Endodermal cell (in vitro differentiated cells): ENCODE data around the gene ZNHIT2. TPM values are rescaled to one million over a fixed set of nuclear protein-coding genes. Genes with fewer than 3 reads are reported as not detected.

ENCODE experiments used
- DNase-seq: peaks from one replicate; pipeline ENCODE4 v3.0.0-alpha.2; 2017
- H3K27ac ChIP-seq: 2 replicates; pipeline ENCODE4 v1.5.1; 2013; ENCODE audit warnings: mild to moderate bottlenecking, low read depth, low read length, moderate library complexity
- H3K27me3 ChIP-seq: 2 replicates; pipeline ENCODE4 v1.6.1; 2013; ENCODE audit warnings: mild to moderate bottlenecking, low read length, moderate library complexity; ENCODE audit not compliant: insufficient read depth, control insufficient read depth, poor library complexity, severe bottlenecking
- H3K36me3 ChIP-seq: 2 replicates; pipeline ENCODE4 v1.7.0; 2013; ENCODE audit warnings: mild to moderate bottlenecking, low read length, moderate library complexity; ENCODE audit not compliant: control insufficient read depth, insufficient read depth
- H3K4me1 ChIP-seq: one replicate; pipeline ENCODE4 v1.7.0; 2013; ENCODE audit warnings: low read length; ENCODE audit not compliant: control insufficient read depth, insufficient read depth
- H3K4me3 ChIP-seq: 2 replicates; pipeline ENCODE4 v1.5.1; 2013; ENCODE audit warnings: mild to moderate bottlenecking, low read length, moderate library complexity
- H3K9ac ChIP-seq: 2 replicates; pipeline ENCODE4 v1.6.1; 2013; ENCODE audit warnings: mild to moderate bottlenecking, low read length, moderate library complexity; ENCODE audit not compliant: poor library complexity, severe bottlenecking; ENCODE audit errors: extremely low read depth
- H3K9me3 ChIP-seq: 2 replicates; pipeline ENCODE4 v1.6.1; 2013; ENCODE audit warnings: mild to moderate bottlenecking, low read length, moderate library complexity; ENCODE audit not compliant: control insufficient read depth
- H3K27ac Mint-ChIP-seq: 2 replicates; pipeline ENCODE4 v1.8.0; 2020; ENCODE audit warnings: mixed read lengths
- H3K27me3 Mint-ChIP-seq: 2 replicates; pipeline ENCODE4 v1.8.0; 2021; ENCODE audit warnings: mild to moderate bottlenecking, mixed read lengths; ENCODE audit not compliant: insufficient read depth
- H3K36me3 Mint-ChIP-seq: 2 replicates; pipeline ENCODE4 v1.8.0; 2020; ENCODE audit warnings: low read depth, mixed read lengths
- H3K4me1 Mint-ChIP-seq: 2 replicates; pipeline ENCODE4 v1.8.0; 2020; ENCODE audit warnings: mixed read lengths
- H3K4me3 Mint-ChIP-seq: 2 replicates; pipeline ENCODE4 v1.8.0; 2020; ENCODE audit warnings: mild to moderate bottlenecking, moderate library complexity, mixed read lengths
- H3K9me3 Mint-ChIP-seq: 2 replicates; pipeline ENCODE4 v1.8.0; 2020; ENCODE audit warnings: mild to moderate bottlenecking, mixed read lengths
- WGBS, 2 experiments: methylation state at CpG; one replicate each; pipeline versions ENCODE4 v1.1.5 to v1.1.7; 2013; ENCODE audit warnings: missing lambda C conversion rate in 2 of 2, mixed read lengths in 1 of 2; ENCODE audit not compliant: insufficient coverage in 1 of 2, insufficient read length in 1 of 2; 5-methylcytosine and 5-hydroxymethylcytosine counted together
- total RNA-seq, 2 donors: library from RNA; stranded (reverse); fragmentation: NEBNext Ultra II Directional in 1 of 2; extraction: Animal tissue kit (Norgen Biotek cat#: 25700) in 1 of 2; gene quantifications; 2 replicates in 1 of 2; 3 replicates in 1 of 2; pipeline ENCODE4 v1.2.1, GENCODE V29; 2021
- TF ChIP-seq, protein P1 (sequence below): fragments of 200-600 bp; sonication (generic); conservative IDR thresholded peaks from 2 replicates; pipeline ENCODE4 v1.5.0; 2021; ENCODE audit warnings: antibody characterized with exemption, mild to moderate bottlenecking

The ZNHIT2 gene
- total RNA-seq, 2 donors from 2014 or later, result 11.0 to 11.8 TPM

DNA sequence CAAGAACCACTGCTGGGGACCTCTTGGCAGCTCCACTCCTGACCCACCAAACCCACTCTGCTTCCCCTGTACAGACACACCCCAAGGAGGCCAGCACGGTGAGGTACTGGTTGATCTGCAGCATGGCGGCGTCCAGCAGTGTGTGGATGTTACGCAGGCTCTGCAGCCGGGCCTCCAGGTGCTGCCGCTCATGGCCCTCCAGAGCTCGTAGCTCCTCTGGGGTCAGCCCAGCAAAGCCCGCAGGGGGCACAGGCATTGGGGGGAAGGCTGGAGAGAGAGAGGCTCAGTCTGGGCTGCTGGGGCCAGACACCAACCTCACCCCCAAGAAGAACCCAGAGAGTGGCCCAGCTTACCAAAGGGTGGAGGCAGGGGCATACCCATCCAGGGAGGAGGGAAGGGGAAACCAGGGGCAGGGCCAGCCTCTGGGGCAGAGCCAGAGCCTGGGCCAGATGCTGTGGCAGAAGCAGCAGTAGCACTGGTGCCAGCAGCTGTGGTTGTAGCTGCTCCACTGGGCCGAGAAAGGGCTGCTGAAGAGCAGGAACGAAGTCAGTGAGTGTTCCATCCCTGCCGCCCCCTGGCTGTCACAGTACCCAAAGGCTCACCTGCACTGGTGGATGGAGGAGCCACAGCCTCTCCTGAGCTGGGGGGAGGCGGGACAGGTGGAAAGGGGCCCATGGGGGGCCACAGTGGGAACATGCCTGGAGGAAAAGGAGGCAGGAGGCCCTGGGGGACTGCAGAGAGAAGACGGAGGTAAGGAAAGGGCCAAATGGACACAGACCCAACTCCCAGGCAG is 12.3 kb upstream of the ZNHIT2 start:
- Mint-ChIP-seq H3K9me3 (no peaks in the 10 kb centered on the region), H3K4me1 (peaks cover 9% of the 10 kb centered on the region), H3K4me3 (no peak overlapping the region), H3K27ac (no peak overlapping the region), H3K27me3 (no peaks in the 10 kb centered on the region), H3K36me3 (peaks cover 44% of the 10 kb centered on the region)
- H3K27ac ChIP-seq, result no peak overlapping the region
- 94 to 97% methylated on average over 6 to 13 of the region's 13 CpGs for WGBS, 2 experiments
- peak; percentile 65 for DNase-seq
- no peaks in the 10 kb centered on the region for H3K4me1 ChIP-seq
- H3K4me3 ChIP-seq, result no peak overlapping the region
- H3K9me3 ChIP-seq, result no peaks in the 10 kb centered on the region
- TF ChIP-seq, protein P1, sequence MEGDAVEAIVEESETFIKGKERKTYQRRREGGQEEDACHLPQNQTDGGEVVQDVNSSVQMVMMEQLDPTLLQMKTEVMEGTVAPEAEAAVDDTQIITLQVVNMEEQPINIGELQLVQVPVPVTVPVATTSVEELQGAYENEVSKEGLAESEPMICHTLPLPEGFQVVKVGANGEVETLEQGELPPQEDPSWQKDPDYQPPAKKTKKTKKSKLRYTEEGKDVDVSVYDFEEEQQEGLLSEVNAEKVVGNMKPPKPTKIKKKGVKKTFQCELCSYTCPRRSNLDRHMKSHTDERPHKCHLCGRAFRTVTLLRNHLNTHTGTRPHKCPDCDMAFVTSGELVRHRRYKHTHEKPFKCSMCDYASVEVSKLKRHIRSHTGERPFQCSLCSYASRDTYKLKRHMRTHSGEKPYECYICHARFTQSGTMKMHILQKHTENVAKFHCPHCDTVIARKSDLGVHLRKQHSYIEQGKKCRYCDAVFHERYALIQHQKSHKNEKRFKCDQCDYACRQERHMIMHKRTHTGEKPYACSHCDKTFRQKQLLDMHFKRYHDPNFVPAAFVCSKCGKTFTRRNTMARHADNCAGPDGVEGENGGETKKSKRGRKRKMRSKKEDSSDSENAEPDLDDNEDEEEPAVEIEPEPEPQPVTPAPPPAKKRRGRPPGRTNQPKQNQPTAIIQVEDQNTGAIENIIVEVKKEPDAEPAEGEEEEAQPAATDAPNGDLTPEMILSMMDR, result peak; percentile 44
- H3K9ac ChIP-seq, result no peak overlapping the region
- no peaks in the 10 kb centered on the region for H3K27me3 ChIP-seq
- peaks cover 69% of the 10 kb centered on the region for H3K36me3 ChIP-seq

DNA sequence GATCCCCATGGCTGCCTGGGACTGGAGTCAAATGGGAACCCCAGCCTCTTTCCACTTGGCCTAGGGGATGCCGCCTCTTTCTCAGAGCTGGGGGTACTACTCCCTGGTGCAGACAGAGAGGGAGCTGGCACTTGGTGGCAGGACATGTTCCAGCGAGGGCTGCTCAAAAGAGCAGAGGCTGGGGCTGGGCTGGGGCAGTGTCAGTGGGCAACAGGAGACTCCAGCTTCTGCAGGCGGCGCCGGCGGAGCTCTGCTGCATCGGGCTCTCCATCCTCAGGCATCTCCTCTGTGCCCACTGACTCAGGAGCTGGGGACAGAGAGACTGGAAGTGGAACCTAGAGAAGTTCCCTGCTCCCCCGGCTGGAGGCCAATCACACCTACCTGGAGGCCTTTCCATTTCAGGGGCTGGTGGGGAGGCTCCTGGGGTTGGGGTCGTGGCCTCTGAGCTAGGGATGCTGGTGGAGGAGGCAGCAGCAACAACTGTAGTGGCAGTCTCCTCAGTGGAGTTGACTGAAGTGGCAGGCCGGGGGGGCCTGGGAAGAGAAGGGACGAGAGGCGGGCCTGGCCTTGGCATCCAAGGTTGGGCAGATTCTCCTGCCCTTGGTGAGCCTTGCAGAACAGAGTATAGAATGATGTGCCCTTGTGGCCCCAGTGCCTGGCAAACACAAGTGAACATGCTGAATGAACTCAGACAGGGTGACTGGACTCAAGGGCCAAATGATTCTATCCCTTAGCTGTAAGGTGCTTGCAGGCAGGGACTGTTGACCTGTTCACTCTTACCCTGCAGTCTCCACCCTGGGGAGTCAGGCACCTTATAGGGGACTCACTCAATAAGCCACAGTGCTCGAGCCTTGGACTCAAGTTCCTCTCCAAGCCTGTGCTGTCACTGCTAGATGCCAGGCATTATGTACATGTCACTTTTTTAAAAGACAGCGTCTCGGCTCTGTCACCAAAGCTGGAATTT is 11.0 kb upstream of the ZNHIT2 start:
- H3K27ac Mint-ChIP-seq, result peak overlapping the region; percentile 39
- H3K4me3 Mint-ChIP-seq, result no peak overlapping the region
- TF ChIP-seq, protein P1, result no peak
- H3K4me1 Mint-ChIP-seq, result peaks cover 6% of the 10 kb centered on the region
- no peaks in the 10 kb centered on the region for H3K27me3 Mint-ChIP-seq
- H3K36me3 ChIP-seq, result peaks cover 81% of the 10 kb centered on the region
- no peak overlapping the region for H3K9ac ChIP-seq
- no peaks in the 10 kb centered on the region for H3K9me3 Mint-ChIP-seq
- no peaks in the 10 kb centered on the region for H3K9me3 ChIP-seq
- H3K36me3 Mint-ChIP-seq, result peaks cover 44% of the 10 kb centered on the region
- DNase-seq, result peak; percentile 39
- H3K4me1 ChIP-seq, result no peaks in the 10 kb centered on the region
- no peak overlapping the region for H3K4me3 ChIP-seq
- no peak overlapping the region for H3K27ac ChIP-seq
- 93 to 94% methylated on average over 6 to 15 of the region's 15 CpGs for WGBS, 2 experiments
- no peaks in the 10 kb centered on the region for H3K27me3 ChIP-seq

DNA sequence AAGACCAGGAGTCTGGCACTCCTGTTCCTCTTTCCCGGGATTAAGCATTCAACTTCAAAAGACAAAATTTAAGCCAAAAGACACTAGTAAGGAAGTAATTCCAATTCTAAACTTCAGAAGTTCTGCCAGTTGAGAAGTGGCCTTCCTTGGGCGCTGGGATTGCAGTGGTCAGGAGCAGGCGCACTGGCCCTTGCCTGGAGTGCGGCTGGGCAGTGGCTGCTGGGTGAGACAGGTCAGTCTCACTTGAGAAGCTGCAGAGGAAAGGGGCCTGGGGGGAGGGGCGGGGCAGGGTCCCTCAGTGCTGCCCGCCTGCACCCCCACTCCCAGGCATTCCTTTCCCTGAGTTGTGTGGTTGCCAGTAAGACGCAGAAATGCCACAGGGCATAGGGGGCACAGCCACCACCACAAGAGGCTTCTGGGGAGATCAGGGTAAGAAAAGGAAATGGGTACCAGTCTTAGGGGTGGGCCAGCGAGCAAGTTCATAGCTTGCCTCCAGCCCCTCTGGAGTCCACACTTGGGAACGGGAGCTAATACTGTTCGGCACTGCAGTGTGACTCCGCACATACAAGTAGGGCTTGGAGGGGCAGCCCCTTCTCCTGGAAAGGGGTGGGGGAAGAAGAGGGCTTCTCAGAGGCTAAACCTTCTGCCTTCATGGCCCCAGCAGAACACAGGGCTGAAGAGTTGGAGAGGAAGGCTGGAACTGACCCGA is 10.1 kb upstream of the ZNHIT2 start:
- Mint-ChIP-seq H3K27ac (no peak overlapping the region), H3K27me3 (no peaks in the 10 kb centered on the region), H3K9me3 (no peaks in the 10 kb centered on the region), H3K4me1 (peaks cover 4% of the 10 kb centered on the region), H3K4me3 (no peak overlapping the region), H3K36me3 (peaks cover 39% of the 10 kb centered on the region)
- H3K4me1 ChIP-seq, result no peaks in the 10 kb centered on the region
- WGBS, 2 experiments, result 92 to 95% methylated on average over 9 to 11 of the region's 12 CpGs
- TF ChIP-seq, protein P1, result no peak
- no peak overlapping the region for H3K27ac ChIP-seq
- H3K4me3 ChIP-seq, result no peak overlapping the region
- H3K9me3 ChIP-seq, result no peaks in the 10 kb centered on the region
- no peak overlapping the region for H3K9ac ChIP-seq
- peaks cover 77% of the 10 kb centered on the region for H3K36me3 ChIP-seq
- peak; percentile 37 for DNase-seq
- no peaks in the 10 kb centered on the region for H3K27me3 ChIP-seq
